Neuronal stem cell (in vitro differentiated cells): ENCODE results near the gene TFAP2B.

Experiments
- DNase-seq: peaks from one replicate; pipeline ENCODE4 v3.0.0-alpha.2; 2013; ENCODE audit warnings: low spot score
- H2AFZ ChIP-seq: one replicate; pipeline ENCODE4 v1.6.1; 2013; ENCODE audit warnings: mild to moderate bottlenecking, low read length, inconsistent platforms
- H2AK5ac ChIP-seq: 2 replicates; pipeline ENCODE4 v1.6.1; 2013; ENCODE audit warnings: low read depth, mild to moderate bottlenecking, inconsistent platforms, low read length, moderate library complexity, mixed read lengths
- H2BK120ac ChIP-seq: 2 replicates; pipeline ENCODE4 v1.6.1; 2013; ENCODE audit warnings: low read depth, mild to moderate bottlenecking, inconsistent platforms, low read length, moderate library complexity, mixed read lengths
- H2BK12ac ChIP-seq: one replicate; pipeline ENCODE4 v1.6.1; 2013; ENCODE audit warnings: low read length, inconsistent platforms
- H2BK15ac ChIP-seq: 2 replicates; pipeline ENCODE4 v1.6.1; 2013; ENCODE audit warnings: mild to moderate bottlenecking, low read length, inconsistent platforms, mixed read lengths
- H2BK5ac ChIP-seq: one replicate; pipeline ENCODE4 v1.6.1; 2013; ENCODE audit warnings: inconsistent platforms, mild to moderate bottlenecking, low read length, moderate library complexity
- H3K14ac ChIP-seq: one replicate; pipeline ENCODE4 v1.6.1; 2013; ENCODE audit warnings: low read length, inconsistent platforms
- H3K18ac ChIP-seq: 2 replicates; pipeline ENCODE4 v1.6.1; 2013; ENCODE audit warnings: low read length, inconsistent platforms
- H3K23ac ChIP-seq: 2 replicates; pipeline ENCODE4 v1.6.1; 2013; ENCODE audit warnings: low read depth, mild to moderate bottlenecking, mixed read lengths, low read length, inconsistent platforms; ENCODE audit not compliant: poor library complexity
- H3K27ac ChIP-seq: replicated peaks from 3 replicates; pipeline ENCODE4 v1.5.1; 2013; ENCODE audit warnings: low read length, inconsistent platforms
- H3K27me3 ChIP-seq, 3 experiments: 2 replicates each; pipeline ENCODE4 v1.6.1; 2013; ENCODE audit warnings: low read length in 3 of 3, mild to moderate bottlenecking in 2 of 3, inconsistent platforms in 1 of 3, low read depth in 1 of 3, mixed read lengths in 1 of 3, moderate library complexity in 1 of 3; ENCODE audit not compliant: control insufficient read depth in 3 of 3, insufficient read depth in 3 of 3
- H3K36me3 ChIP-seq, 2 donors: replicated peaks in 1 of 2; 2 replicates each; pipeline ENCODE4 v1.6.1; 2013; ENCODE audit warnings: low read length in 2 of 2; ENCODE audit not compliant: control insufficient read depth in 2 of 2, insufficient read depth in 2 of 2
- H3K4ac ChIP-seq: 2 replicates; pipeline ENCODE4 v1.6.1; 2013; ENCODE audit warnings: inconsistent platforms, mild to moderate bottlenecking, low read length, moderate library complexity
- H3K4me1 ChIP-seq, 2 donors: 1 replicate in 1 of 2; 2 replicates in 1 of 2; pipeline ENCODE4 v1.6.1; 2013; ENCODE audit warnings: low read length in 2 of 2, low read depth in 1 of 2; ENCODE audit not compliant: control insufficient read depth in 2 of 2, insufficient read depth in 1 of 2
- H3K4me2 ChIP-seq: one replicate; pipeline ENCODE4 v1.6.1; 2013; ENCODE audit warnings: mild to moderate bottlenecking, low read length, inconsistent platforms; ENCODE audit not compliant: insufficient read depth, poor library complexity, severe bottlenecking
- H3K4me3 ChIP-seq, 2 donors: 2 replicates each; pipeline ENCODE4 v1.5.1; 2013; ENCODE audit warnings: low read length in 2 of 2, mild to moderate bottlenecking in 2 of 2, inconsistent platforms in 1 of 2, moderate library complexity in 1 of 2
- H3K79me1 ChIP-seq: one replicate; pipeline ENCODE4 v1.6.1; 2013; ENCODE audit warnings: low read depth, mild to moderate bottlenecking, inconsistent platforms, low read length, moderate library complexity
- H3K9ac ChIP-seq: one replicate; pipeline ENCODE4 v1.6.1; 2013; ENCODE audit warnings: mild to moderate bottlenecking, low read depth, low read length, inconsistent platforms; ENCODE audit not compliant: poor library complexity
- H3K9me3 ChIP-seq, 2 donors: replicated peaks in 1 of 2; 2 replicates each; pipeline versions ENCODE3 to v1.6.1; 2013; ENCODE audit warnings: low read length in 2 of 2, mild to moderate bottlenecking in 2 of 2, inconsistent platforms in 1 of 2, low read depth in 1 of 2, mixed read lengths in 1 of 2, moderate library complexity in 1 of 2; ENCODE audit not compliant: control insufficient read depth in 2 of 2, insufficient read depth in 1 of 2
- H4K8ac ChIP-seq: one replicate; pipeline ENCODE4 v1.6.1; 2013; ENCODE audit warnings: low read depth, mild to moderate bottlenecking, inconsistent platforms, low read length, moderate library complexity
- H4K91ac ChIP-seq: one replicate; pipeline ENCODE4 v1.6.1; 2013; ENCODE audit warnings: low read length, low read depth, mild to moderate bottlenecking, inconsistent platforms; ENCODE audit not compliant: poor library complexity
- WGBS, 2 donors: extraction: QIAGEN DNeasy Blood & Tissue Kit; methylation state at CpG; one replicate each; pipeline ENCODE4 v1.1.7; 2013; ENCODE audit warnings: missing lambda C conversion rate in 2 of 2, mixed read lengths in 1 of 2; ENCODE audit not compliant: insufficient read length in 2 of 2, insufficient replicate concordance in 1 of 2; ENCODE audit errors: extremely low coverage in 2 of 2; 5-methylcytosine and 5-hydroxymethylcytosine counted together

Gene TFAP2B

GRCh38 chr6:50851049-50851845, 32.6 kb downstream of the TFAP2B start:
- Histone ChIP-seq H2BK5ac (no peak overlapping the region), H3K4me1 (peaks cover 0 to 9% of the 10 kb centered on the region in 2 donors), H3K14ac (no peak overlapping the region), H3K9me3 (no peaks in the 10 kb centered on the region), H3K4me2 (peak overlapping the region; percentile 77), H2BK15ac (no peak overlapping the region), H2AK5ac (no peak overlapping the region), H3K9ac (no peak overlapping the region), H3K79me1 (no peaks in the 10 kb centered on the region), H3K27ac (no peak overlapping the region), H3K4ac (no peak overlapping the region), H3K18ac (no peak overlapping the region), H3K23ac (no peak overlapping the region), H3K4me3 (peak overlapping the region in 1 of 2 donors; percentile 43), H4K8ac (no peak overlapping the region), H3K36me3 (no peaks in the 10 kb centered on the region), H2BK12ac (no peak overlapping the region), H4K91ac (no peak overlapping the region), H2BK120ac (no peak overlapping the region), H3K27me3 (peaks cover 18 to 64% (median 56%) of the 10 kb centered on the region in 3 experiments), H2AFZ (no peak overlapping the region)
- no peak for DNase-seq
- WGBS, 2 donors = no CpG with 5 or more reads among the region's 31 CpGs

GRCh38 chr6:50853939-50854338, 35.3 kb downstream of the TFAP2B start:
- Histone ChIP-seq H4K91ac (no peak overlapping the region), H3K4ac (no peak overlapping the region), H3K9ac (no peak overlapping the region), H4K8ac (no peak overlapping the region), H2BK15ac (no peak overlapping the region), H3K14ac (no peak overlapping the region), H3K18ac (no peak overlapping the region), H2AFZ (no peak overlapping the region), H3K4me2 (no peak overlapping the region), H2BK120ac (no peak overlapping the region), H3K9me3 (peaks cover 0 to 2% of the 10 kb centered on the region in 2 donors), H3K23ac (no peak overlapping the region), H2BK5ac (no peak overlapping the region), H3K4me1 (peaks cover 0 to 9% of the 10 kb centered on the region in 2 donors), H3K27ac (no peak overlapping the region), H3K79me1 (no peaks in the 10 kb centered on the region), H3K36me3 (no peaks in the 10 kb centered on the region), H3K4me3 (no peak overlapping the region), H2AK5ac (no peak overlapping the region), H2BK12ac (no peak overlapping the region), H3K27me3 (peaks cover 13 to 38% (median 37%) of the 10 kb centered on the region in 3 experiments)
- DNase-seq = no peak
- WGBS, 2 donors = no CpG with 5 or more reads among the region's 6 CpGs

- no peak overlapping the region for H2BK120ac ChIP-seq
- no peaks in the 10 kb centered on the region for H3K36me3 ChIP-seq
- H3K18ac ChIP-seq = no peak overlapping the region
- H2BK5ac ChIP-seq = no peak overlapping the region
- H3K4me3 ChIP-seq = no peak overlapping the region
- no peak overlapping the region for H2BK15ac ChIP-seq
- peaks cover 0 to 7% of the 10 kb centered on the region in 2 donors for H3K4me1 ChIP-seq
- H2AFZ ChIP-seq = peak overlapping the region; percentile 70
- no peak overlapping the region for H4K8ac ChIP-seq
- DNase-seq = no peak
- H3K4me2 ChIP-seq = no peak overlapping the region
- H3K79me1 ChIP-seq = peaks cover 1% of the 10 kb centered on the region
- no peaks in the 10 kb centered on the region for H3K27me3 ChIP-seq
- H2BK12ac ChIP-seq = no peak overlapping the region
- H2AK5ac ChIP-seq = no peak overlapping the region
- no peak overlapping the region for H4K91ac ChIP-seq
- H3K9me3 ChIP-seq = peaks cover 0 to 2% of the 10 kb centered on the region in 2 donors
- no peak overlapping the region for H3K9ac ChIP-seq
- no peak overlapping the region for H3K23ac ChIP-seq
- no peak overlapping the region for H3K14ac ChIP-seq
- H3K4ac ChIP-seq = no peak overlapping the region
- no CpG with 5 or more reads among the region's 1 CpG for WGBS, 2 donors
- H3K27ac ChIP-seq = no peak overlapping the region
Measured at GRCh38 chr6:50861692-50862091, 43.0 kb downstream of the TFAP2B start.

GRCh38 chr6:50862176-50862575, 43.5 kb downstream of the TFAP2B start:
- Histone ChIP-seq H3K79me1 (peaks cover 1% of the 10 kb centered on the region), H3K27me3 (no peaks in the 10 kb centered on the region), H3K4me3 (no peak overlapping the region), H2BK12ac (no peak overlapping the region), H2BK15ac (no peak overlapping the region), H3K4ac (no peak overlapping the region), H4K91ac (no peak overlapping the region), H2AK5ac (no peak overlapping the region), H3K14ac (no peak overlapping the region), H2AFZ (peak overlapping the region; percentile 70), H2BK5ac (no peak overlapping the region), H3K4me2 (no peak overlapping the region), H3K23ac (no peak overlapping the region), H3K9me3 (peaks cover 0 to 2% of the 10 kb centered on the region in 2 donors), H3K18ac (no peak overlapping the region), H3K27ac (peak overlapping the region; percentile 39), H3K9ac (no peak overlapping the region), H3K36me3 (no peaks in the 10 kb centered on the region), H4K8ac (no peak overlapping the region), H3K4me1 (peaks cover 0 to 7% of the 10 kb centered on the region in 2 donors), H2BK120ac (no peak overlapping the region)
- WGBS, 2 donors = no CpG with 5 or more reads among the region's 3 CpGs
- DNase-seq = no peak
